DMS53 (cell line): ENCODE data around the gene ZNRF1.
"Not testable (repeated sequence)": the region's sequence is repeated elsewhere in the genome, so short reads cannot be mapped to it uniquely, and the experiment has no call there.

ENCODE experiments used
- DNase-seq: peaks from one replicate; lab custom pipeline; 2025; lab: John Stamatoyannopoulos, UW

ZNRF1 gene

GRCh38 chr16:75080205-75081029 lies 81.6 kb downstream of the ZNRF1 start:
- DNase-seq = no peak

GRCh38 chr16:75081179-75081859 lies 82.5 kb downstream of the ZNRF1 start:
- no peak for DNase-seq

- peak; percentile 51 for DNase-seq
Measured at GRCh38 chr16:75083813-75084212, 85.0 kb downstream of the ZNRF1 start.

GRCh38 chr16:75085556-75085955 lies 86.7 kb downstream of the ZNRF1 start:
- DNase-seq = peak; percentile 51

- DNase-seq = peak; percentile 38
Measured at GRCh38 chr16:75086281-75086680, 87.5 kb downstream of the ZNRF1 start.

GRCh38 chr16:75086688-75087374 lies 88.0 kb downstream of the ZNRF1 start:
- DNase-seq = no peak

- DNase-seq = peak; percentile 97
Measured at GRCh38 chr16:75087375-75087979, 88.7 kb downstream of the ZNRF1 start.

GRCh38 chr16:75088216-75088615 lies 89.4 kb downstream of the ZNRF1 start:
- DNase-seq = no peak

- DNase-seq = no peak
Measured at GRCh38 chr16:75088934-75089333, 90.1 kb downstream of the ZNRF1 start.

- no peak for DNase-seq
Measured at GRCh38 chr16:75089486-75090202, 90.8 kb downstream of the ZNRF1 start.

GRCh38 chr16:75090899-75091298 lies 92.1 kb downstream of the ZNRF1 start:
- not testable (repeated sequence) for DNase-seq

GRCh38 chr16:75091619-75092018 lies 92.8 kb downstream of the ZNRF1 start:
- DNase-seq = not testable (repeated sequence)

GRCh38 chr16:75092777-75093176 lies 94.0 kb downstream of the ZNRF1 start:
- DNase-seq = no peak

- DNase-seq = no peak
Measured at GRCh38 chr16:75093598-75094540, 95.0 kb downstream of the ZNRF1 start.

- DNase-seq = no peak
Measured at GRCh38 chr16:75095204-75095621, 96.4 kb downstream of the ZNRF1 start.

- DNase-seq = peak; percentile 89
Measured at GRCh38 chr16:75096656-75097055, 97.8 kb downstream of the ZNRF1 start.

GRCh38 chr16:75097191-75097761 lies 98.5 kb downstream of the ZNRF1 start:
- DNase-seq = no peak

- DNase-seq = peak; percentile 75
Measured at GRCh38 chr16:75097941-75098901, 99.4 kb downstream of the ZNRF1 start.

GRCh38 chr16:75099075-75099667 lies 100.3 kb downstream of the ZNRF1 start:
- DNase-seq = no peak
